Right lobe of liver (tissue), 4 donors: ENCODE measurements around the gene ASB1.

Experiments
- POLR2A ChIP-seq: fragments of 450-650 bp; IDR thresholded peaks from one replicate; pipeline ENCODE4 v1.6.1; 2017; ENCODE audit warnings: antibody characterized with exemption, mild to moderate bottlenecking
- TF ChIP-seq, protein P1 (sequence below), 4 donors: fragments of 200-600 bp in 3 of 4; fragments of 450-650 bp in 1 of 4; IDR thresholded peaks; one replicate each; pipeline versions ENCODE4 v1.5.1 to v1.8.0; 2016 to 2022; ENCODE audit warnings: antibody characterized with exemption in 4 of 4, mild to moderate bottlenecking in 2 of 4
- donor health status: DM: no; HTN: no; CAD: no.
- donor health status: DM: no; HTN: no; CAD: no.
- donor health status: DM: no; HTN: yes; CAD: no.

DNA sequence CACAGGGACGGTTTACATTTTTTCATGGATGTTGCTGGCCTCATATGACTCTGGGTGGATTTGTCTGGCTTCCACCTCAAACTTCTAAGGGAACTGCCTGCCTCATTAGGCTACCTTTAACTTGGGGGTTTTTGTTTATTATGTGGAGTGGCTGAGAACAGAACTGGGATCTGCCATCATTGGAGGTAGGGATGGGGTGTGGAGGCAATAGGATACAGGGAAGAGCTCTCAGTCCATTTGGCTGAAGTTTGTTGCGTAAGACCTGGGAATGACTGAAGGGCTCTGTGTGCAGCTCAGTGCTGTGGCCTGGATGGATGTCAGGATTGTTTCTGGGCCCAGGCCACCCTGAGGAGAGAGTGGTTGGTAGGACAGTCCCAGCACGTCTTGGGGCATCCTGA lies 31.2 kb downstream of the ASB1 start:
- TF ChIP-seq, protein P1, sequence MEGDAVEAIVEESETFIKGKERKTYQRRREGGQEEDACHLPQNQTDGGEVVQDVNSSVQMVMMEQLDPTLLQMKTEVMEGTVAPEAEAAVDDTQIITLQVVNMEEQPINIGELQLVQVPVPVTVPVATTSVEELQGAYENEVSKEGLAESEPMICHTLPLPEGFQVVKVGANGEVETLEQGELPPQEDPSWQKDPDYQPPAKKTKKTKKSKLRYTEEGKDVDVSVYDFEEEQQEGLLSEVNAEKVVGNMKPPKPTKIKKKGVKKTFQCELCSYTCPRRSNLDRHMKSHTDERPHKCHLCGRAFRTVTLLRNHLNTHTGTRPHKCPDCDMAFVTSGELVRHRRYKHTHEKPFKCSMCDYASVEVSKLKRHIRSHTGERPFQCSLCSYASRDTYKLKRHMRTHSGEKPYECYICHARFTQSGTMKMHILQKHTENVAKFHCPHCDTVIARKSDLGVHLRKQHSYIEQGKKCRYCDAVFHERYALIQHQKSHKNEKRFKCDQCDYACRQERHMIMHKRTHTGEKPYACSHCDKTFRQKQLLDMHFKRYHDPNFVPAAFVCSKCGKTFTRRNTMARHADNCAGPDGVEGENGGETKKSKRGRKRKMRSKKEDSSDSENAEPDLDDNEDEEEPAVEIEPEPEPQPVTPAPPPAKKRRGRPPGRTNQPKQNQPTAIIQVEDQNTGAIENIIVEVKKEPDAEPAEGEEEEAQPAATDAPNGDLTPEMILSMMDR (IDR thresholded peaks at IDR 0.05) = no peak
- no peak for TF ChIP-seq POLR2A
